Keratinocyte (primary cell): ENCODE measurements around the gene SLC22A14. TPM values are rescaled to one million over a fixed set of nuclear protein-coding genes. Genes with fewer than 3 reads are reported as not detected.

ENCODE experiments used
- DNase-seq: peaks from one replicate; pipeline ENCODE4 v3.0.0-alpha.2; 2011; ENCODE audit warnings: low read depth, missing footprints, low spot score
- FAIRE-seq: peaks from 2 replicates; lab custom pipeline; 2011; peaks lifted over from hg19 to GRCh38; lab: Jason Lieb, UNC
- H2AFZ ChIP-seq: 2 replicates; pipeline ENCODE4 v1.6.0; 2012; ENCODE audit warnings: low read length, control low read depth, inconsistent platforms; ENCODE audit not compliant: control insufficient read depth
- H3K27ac ChIP-seq: 2 replicates; pipeline ENCODE4 v1.5.1; 2011; ENCODE audit warnings: low read length; ENCODE audit not compliant: control insufficient read depth, insufficient read depth
- H3K27me3 ChIP-seq: 3 replicates; pipeline ENCODE4 v1.6.0; 2011; ENCODE audit warnings: low read length; ENCODE audit not compliant: control insufficient read depth, insufficient read depth; ENCODE audit errors: extremely low read depth
- H3K36me3 ChIP-seq, 2 experiments: 2 replicates in 1 of 2; 3 replicates in 1 of 2; pipeline ENCODE4 v1.5.1; 2011; ENCODE audit warnings: low read length in 2 of 2, mild to moderate bottlenecking in 1 of 2; ENCODE audit not compliant: control insufficient read depth in 2 of 2, insufficient read depth in 2 of 2; ENCODE audit errors: extremely low read depth in 1 of 2
- H3K4me1 ChIP-seq: 3 replicates; pipeline ENCODE4 v1.5.1; 2011; ENCODE audit warnings: low read length; ENCODE audit not compliant: control insufficient read depth, insufficient read depth; ENCODE audit errors: extremely low read depth
- H3K4me2 ChIP-seq: 3 replicates; pipeline ENCODE4 v1.6.0; 2011; ENCODE audit warnings: low read depth, low read length; ENCODE audit not compliant: control insufficient read depth, insufficient read depth; ENCODE audit errors: extremely low read depth
- H3K4me3 ChIP-seq, 3 experiments: fragments of 200-600 bp in 1 of 3; sonication (generic) in 1 of 3; 2 replicates in 2 of 3; 3 replicates in 1 of 3; pipeline ENCODE4 v1.5.1; 2011 to 2016; ENCODE audit warnings: low read length in 3 of 3, mild to moderate bottlenecking in 3 of 3, control low read depth in 2 of 3, inconsistent platforms in 1 of 3, low read depth in 1 of 3, mixed read lengths in 1 of 3, mixed run types in 1 of 3, moderate library complexity in 1 of 3; ENCODE audit not compliant: control insufficient read depth in 2 of 3, insufficient read depth in 2 of 3; ENCODE audit errors: extremely low read depth in 1 of 3
- H3K79me2 ChIP-seq: 2 replicates; pipeline ENCODE4 v1.6.0; 2012; ENCODE audit warnings: low read length; ENCODE audit not compliant: control insufficient read depth, insufficient read depth
- H3K9ac ChIP-seq: 3 replicates; pipeline ENCODE4 v1.6.0; 2011; ENCODE audit warnings: low read length; ENCODE audit not compliant: control insufficient read depth, insufficient read depth; ENCODE audit errors: extremely low read depth
- H3K9me1 ChIP-seq: 3 replicates; pipeline ENCODE4 v1.6.0; 2011; ENCODE audit warnings: low read length; ENCODE audit not compliant: control insufficient read depth, insufficient read depth; ENCODE audit errors: extremely low read depth
- H3K9me3 ChIP-seq: 2 replicates; pipeline ENCODE4 v1.5.1; 2012; ENCODE audit warnings: low read depth, low read length; ENCODE audit not compliant: control insufficient read depth
- H4K20me1 ChIP-seq: 3 replicates; pipeline ENCODE4 v1.6.0; 2011; ENCODE audit warnings: low read length; ENCODE audit not compliant: control insufficient read depth, insufficient read depth; ENCODE audit errors: extremely low read depth
- EZH2 ChIP-seq: IDR thresholded peaks from one replicate; pipeline ENCODE4 v1.6.1; 2012; ENCODE audit warnings: inconsistent platforms, mild to moderate bottlenecking, low read length, moderate library complexity
- dilution Hi-C: fragments of 300-500 bp; cut with MboI; formaldehyde crosslinking; loops from one replicate; pipeline ENCODE4 v1.7.0; 2020; ENCODE audit warnings: low sequenced_read_pairs; ENCODE audit not compliant: extremely low pct_ligation_motif_present
- polyA plus RNA-seq, 5 experiments: library from polyadenylated mRNA; depleted of rRNA in 3 of 5; stranded (reverse) in 3 of 5; stranded (forward) in 1 of 5; unstranded in 1 of 5; fragments of >200 nt; gene quantifications; 1 replicate in 1 of 5; 2 replicates in 3 of 5; 3 replicates in 1 of 5; pipeline versions ENCODE4 v1.2.1 to v1.2.3, GENCODE V29; 2011 to 2012; ENCODE audit warnings: missing spikeins in 2 of 5, low read depth in 1 of 5, low replicate concordance in 1 of 5
- TF ChIP-seq, protein P1 (sequence below), 3 experiments: IDR thresholded peaks in 1 of 3; conservative IDR thresholded peaks in 1 of 3; optimal IDR thresholded peaks in 1 of 3; 2 replicates in 2 of 3; 3 replicates in 1 of 3; pipeline versions ENCODE3 to v1.5.1; 2011; ENCODE audit warnings: low read length in 3 of 3, mild to moderate bottlenecking in 3 of 3, moderate library complexity in 2 of 3, control low read depth in 1 of 3, inconsistent platforms in 1 of 3; ENCODE audit not compliant: insufficient read depth in 2 of 3; ENCODE audit errors: extremely low read depth in 1 of 3

SLC22A14 gene
- polyA plus RNA-seq, 1 donor (not counting 4 experiments of a cell fraction or from before 2014, with no cell fraction given) = 0.20 TPM

GRCh38 chr3:38335263-38335662 is 53.2 kb downstream of the SLC22A14 start:
- FAIRE-seq (no peak), DNase-seq (no peak)
- Histone ChIP-seq H3K79me2 (no peaks in the 10 kb centered on the region), H3K4me3 (no peak overlapping the region), H3K27ac (no peak overlapping the region), H2AFZ (no peak overlapping the region), H3K9me3 (no peaks in the 10 kb centered on the region), H4K20me1 (no peaks in the 10 kb centered on the region), H3K27me3 (no peaks in the 10 kb centered on the region), H3K4me1 (no peaks in the 10 kb centered on the region), H3K9ac (no peak overlapping the region), H3K36me3 (no peaks in the 10 kb centered on the region), H3K4me2 (no peak overlapping the region), H3K9me1 (no peaks in the 10 kb centered on the region)
- TF ChIP-seq, protein P1, sequence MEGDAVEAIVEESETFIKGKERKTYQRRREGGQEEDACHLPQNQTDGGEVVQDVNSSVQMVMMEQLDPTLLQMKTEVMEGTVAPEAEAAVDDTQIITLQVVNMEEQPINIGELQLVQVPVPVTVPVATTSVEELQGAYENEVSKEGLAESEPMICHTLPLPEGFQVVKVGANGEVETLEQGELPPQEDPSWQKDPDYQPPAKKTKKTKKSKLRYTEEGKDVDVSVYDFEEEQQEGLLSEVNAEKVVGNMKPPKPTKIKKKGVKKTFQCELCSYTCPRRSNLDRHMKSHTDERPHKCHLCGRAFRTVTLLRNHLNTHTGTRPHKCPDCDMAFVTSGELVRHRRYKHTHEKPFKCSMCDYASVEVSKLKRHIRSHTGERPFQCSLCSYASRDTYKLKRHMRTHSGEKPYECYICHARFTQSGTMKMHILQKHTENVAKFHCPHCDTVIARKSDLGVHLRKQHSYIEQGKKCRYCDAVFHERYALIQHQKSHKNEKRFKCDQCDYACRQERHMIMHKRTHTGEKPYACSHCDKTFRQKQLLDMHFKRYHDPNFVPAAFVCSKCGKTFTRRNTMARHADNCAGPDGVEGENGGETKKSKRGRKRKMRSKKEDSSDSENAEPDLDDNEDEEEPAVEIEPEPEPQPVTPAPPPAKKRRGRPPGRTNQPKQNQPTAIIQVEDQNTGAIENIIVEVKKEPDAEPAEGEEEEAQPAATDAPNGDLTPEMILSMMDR (optimal IDR thresholded peaks at IDR 0.05 in 1 of 3, IDR thresholded peaks at IDR 0.05 in 1 of 3, conservative IDR thresholded peaks at IDR 0.05 in 1 of 3; ENCODE audit: extremely low read depth in 1 of 3, insufficient read depth in 2 of 3, low read length in 3 of 3) = no peak
- no peak for TF ChIP-seq EZH2
- dilution Hi-C loops = no loop called here

DNA sequence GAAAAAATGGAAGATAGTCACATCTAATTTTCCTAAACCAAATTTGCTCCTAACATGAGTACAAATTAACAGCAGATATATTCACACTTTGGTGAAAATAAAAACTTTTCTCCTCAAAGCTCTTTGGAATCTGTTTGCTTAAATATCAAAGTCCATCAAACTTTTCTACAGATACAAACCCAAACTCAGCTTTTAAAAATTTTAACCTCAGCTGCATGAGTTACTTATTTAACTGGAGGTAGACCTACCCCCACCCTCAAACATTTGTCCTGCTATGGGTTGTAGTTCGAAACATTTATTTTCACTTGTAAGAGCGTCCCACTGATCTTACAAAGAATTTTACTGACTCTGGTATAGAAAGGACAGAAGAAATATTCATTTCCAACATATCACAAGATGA is 55.6 kb downstream of the SLC22A14 start:
- Histone ChIP-seq H3K9me1 (no peaks in the 10 kb centered on the region), H3K4me2 (no peak overlapping the region), H3K9me3 (no peaks in the 10 kb centered on the region), H3K4me1 (no peaks in the 10 kb centered on the region), H3K36me3 (no peaks in the 10 kb centered on the region), H4K20me1 (no peaks in the 10 kb centered on the region), H2AFZ (no peak overlapping the region), H3K4me3 (no peak overlapping the region), H3K9ac (no peak overlapping the region), H3K27ac (no peak overlapping the region), H3K27me3 (no peaks in the 10 kb centered on the region), H3K79me2 (no peaks in the 10 kb centered on the region)
- no peak for DNase-seq
- FAIRE-seq = no peak
- dilution Hi-C loops = no loop called here
- TF ChIP-seq EZH2 = no peak
- TF ChIP-seq, protein P1 (optimal IDR thresholded peaks at IDR 0.05 in 1 of 3, IDR thresholded peaks at IDR 0.05 in 1 of 3, conservative IDR thresholded peaks at IDR 0.05 in 1 of 3; ENCODE audit: extremely low read depth in 1 of 3, insufficient read depth in 2 of 3, low read length in 3 of 3) = no peak
